Stomach smooth muscle (tissue), 2 donors: ENCODE measurements around the gene EGFL6.
A peak's percentile ranks its signal among the peaks of the same experiment; 100 is the strongest.
"Not testable (repeated sequence)": the region's sequence is repeated elsewhere in the genome, so short reads cannot be mapped to it uniquely, and the experiment has no call there.

ENCODE experiments used
- H3K27ac ChIP-seq: one replicate; pipeline ENCODE4 v1.7.0; 2013; ENCODE audit warnings: mild to moderate bottlenecking, low read length, inconsistent platforms
- H3K27me3 ChIP-seq, 2 donors: one replicate each; pipeline ENCODE4 v1.7.0; 2013; ENCODE audit warnings: low read length in 2 of 2; ENCODE audit not compliant: insufficient read depth in 2 of 2, control insufficient read depth in 1 of 2
- H3K36me3 ChIP-seq, 2 donors: one replicate each; pipeline ENCODE4 v1.7.0; 2013; ENCODE audit warnings: low read length in 2 of 2; ENCODE audit not compliant: control insufficient read depth in 2 of 2, insufficient read depth in 2 of 2
- H3K4me1 ChIP-seq: one replicate; pipeline ENCODE4 v1.7.0; 2013; ENCODE audit warnings: low read length; ENCODE audit not compliant: control insufficient read depth, insufficient read depth
- H3K4me3 ChIP-seq, 2 donors: one replicate each; pipeline ENCODE4 v1.7.0; 2013; ENCODE audit warnings: low read length in 2 of 2
- H3K9ac ChIP-seq, 2 donors: one replicate each; pipeline ENCODE4 v1.7.0; 2013; ENCODE audit warnings: low read length in 2 of 2, mild to moderate bottlenecking in 1 of 2
- H3K9me3 ChIP-seq, 2 donors: one replicate each; pipeline ENCODE4 v1.7.0; 2013; ENCODE audit warnings: low read length in 2 of 2; ENCODE audit not compliant: control insufficient read depth in 2 of 2
- donor health status: healthy.
- donor health status: Pancreatic carcinoma.

The EGFL6 gene

DNA sequence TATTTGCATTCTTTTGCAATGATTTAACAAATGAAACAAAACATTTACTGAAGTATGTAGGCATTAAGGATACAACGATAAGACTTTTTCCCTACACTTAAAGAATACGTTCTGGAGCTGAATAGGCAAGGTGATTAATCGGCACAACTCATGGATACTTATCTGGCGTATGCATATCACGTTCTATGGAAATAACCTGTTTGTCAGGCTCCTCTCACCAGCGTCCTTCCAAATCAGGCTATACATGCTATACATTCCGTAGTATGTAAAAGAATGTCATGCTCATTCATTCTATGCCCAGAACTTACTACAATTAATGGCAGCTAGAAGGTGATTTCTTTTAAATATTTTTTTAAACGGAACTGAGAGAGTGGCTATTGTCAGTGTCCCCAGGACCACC lies 57.9 kb downstream of the EGFL6 start:
- Histone ChIP-seq H3K36me3 (no peaks in the 10 kb centered on the region), H3K27me3 (peaks cover 0 to 7% of the 10 kb centered on the region in 2 donors), H3K9me3 (peaks cover 0 to 13% of the 10 kb centered on the region in 2 donors), H3K27ac (no peak overlapping the region), H3K4me3 (no peak overlapping the region), H3K4me1 (no peaks in the 10 kb centered on the region), H3K9ac (no peak overlapping the region)

GRCh38 chrX:13637224-13637623 lies 67.8 kb downstream of the EGFL6 start:
- H3K27ac ChIP-seq, H3K36me3 ChIP-seq, H3K9ac ChIP-seq, H3K4me3 ChIP-seq, H3K4me1 ChIP-seq: not testable (repeated sequence)
- peaks cover 0 to 15% of the 10 kb centered on the region in 2 donors for H3K9me3 ChIP-seq
- H3K27me3 ChIP-seq, result peaks cover 0 to 22% of the 10 kb centered on the region in 2 donors

DNA sequence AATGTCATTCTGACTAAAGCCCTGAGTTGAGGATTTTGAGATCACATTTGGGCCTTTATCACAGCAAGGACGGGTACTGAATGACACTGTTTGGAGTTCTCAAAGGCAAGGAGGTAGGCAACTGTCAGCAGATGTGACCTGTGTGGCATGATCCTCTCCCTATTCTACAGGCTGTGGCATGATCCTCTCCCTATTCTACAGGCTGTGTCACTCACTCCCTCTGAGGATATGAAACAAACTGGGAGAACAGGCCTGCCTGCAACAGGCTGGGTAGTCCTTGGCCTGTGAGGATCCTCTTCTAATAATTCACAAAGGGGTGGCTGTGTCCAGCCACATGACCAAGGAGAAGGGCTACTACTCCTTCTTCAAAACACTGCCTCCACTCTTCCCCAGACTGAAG lies 68.6 kb downstream of the EGFL6 start:
- no peaks in the 10 kb centered on the region for H3K4me1 ChIP-seq
- no peaks in the 10 kb centered on the region for H3K36me3 ChIP-seq
- H3K9ac ChIP-seq, result no peak overlapping the region
- H3K9me3 ChIP-seq, result peaks cover 0 to 15% of the 10 kb centered on the region in 2 donors
- peaks cover 0 to 22% of the 10 kb centered on the region in 2 donors for H3K27me3 ChIP-seq
- H3K27ac ChIP-seq, result no peak overlapping the region
- H3K4me3 ChIP-seq, result no peak overlapping the region

GRCh38 chrX:13638826-13639225 lies 69.4 kb downstream of the EGFL6 start:
- Histone ChIP-seq H3K4me1 (no peaks in the 10 kb centered on the region), H3K9me3 (peaks cover 0 to 15% of the 10 kb centered on the region in 2 donors), H3K4me3 (no peak overlapping the region), H3K9ac (no peak overlapping the region), H3K36me3 (no peaks in the 10 kb centered on the region), H3K27me3 (peaks cover 0 to 22% of the 10 kb centered on the region in 2 donors), H3K27ac (no peak overlapping the region)

DNA sequence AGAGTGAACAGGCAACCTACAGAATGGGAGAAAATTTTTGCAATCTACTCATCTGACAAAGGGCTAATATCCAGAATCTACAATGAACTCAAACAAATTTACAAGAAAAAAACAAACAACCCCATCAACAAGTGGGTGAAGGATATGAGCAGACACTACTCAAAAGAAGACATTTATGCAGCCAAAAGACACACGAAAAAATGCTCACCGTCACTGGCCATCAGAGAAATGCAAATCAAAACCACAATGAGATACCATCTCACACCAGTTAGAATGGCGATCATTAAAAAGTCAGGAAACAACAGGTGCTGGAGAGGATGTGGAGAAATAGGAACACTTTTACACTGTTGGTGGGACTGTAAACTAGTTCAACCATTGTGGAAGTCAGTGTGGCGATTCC lies 72.3 kb downstream of the EGFL6 start:
- H3K4me3 ChIP-seq, H3K9ac ChIP-seq, H3K9me3 ChIP-seq, H3K36me3 ChIP-seq, H3K27ac ChIP-seq, H3K4me1 ChIP-seq: not testable (repeated sequence)
- H3K27me3 ChIP-seq, result peaks cover 0 to 12% of the 10 kb centered on the region in 2 donors

GRCh38 chrX:13645464-13646153 lies 76.2 kb downstream of the EGFL6 start:
- peaks cover 2% of the 10 kb centered on the region for H3K4me1 ChIP-seq
- no peak overlapping the region for H3K27ac ChIP-seq
- no peak overlapping the region for H3K4me3 ChIP-seq
- no peaks in the 10 kb centered on the region for H3K36me3 ChIP-seq
- no peak overlapping the region for H3K9ac ChIP-seq
- H3K9me3 ChIP-seq, result no peaks in the 10 kb centered on the region
- peaks cover 0 to 9% of the 10 kb centered on the region in 2 donors for H3K27me3 ChIP-seq

DNA sequence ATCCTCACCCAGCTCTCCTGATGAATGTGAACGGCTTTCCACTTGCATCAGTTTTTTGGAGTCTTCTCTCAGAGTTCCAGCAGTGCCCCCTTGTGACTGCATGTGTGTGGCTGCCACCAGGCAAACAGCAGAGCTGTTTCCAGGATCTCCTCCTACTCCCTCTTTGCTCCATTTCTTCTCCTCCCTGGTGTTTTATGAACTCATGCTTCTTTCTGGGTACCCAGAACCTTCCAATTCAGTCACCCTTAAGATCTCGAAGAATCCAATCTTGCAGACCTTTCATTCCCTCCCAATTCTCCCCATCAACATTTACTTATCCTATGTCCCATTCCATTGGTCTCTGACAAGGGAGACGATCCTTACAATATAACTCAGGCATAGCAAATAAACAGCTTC lies 76.8 kb downstream of the EGFL6 start:
- peaks cover 0 to 9% of the 10 kb centered on the region in 2 donors for H3K27me3 ChIP-seq
- no peaks in the 10 kb centered on the region for H3K9me3 ChIP-seq
- H3K36me3 ChIP-seq, result no peaks in the 10 kb centered on the region
- no peak overlapping the region for H3K27ac ChIP-seq
- no peak overlapping the region for H3K9ac ChIP-seq
- no peak overlapping the region for H3K4me3 ChIP-seq
- H3K4me1 ChIP-seq, result peaks cover 2% of the 10 kb centered on the region

- H3K27ac ChIP-seq, result no peak overlapping the region
- peaks cover 0 to 9% of the 10 kb centered on the region in 2 donors for H3K27me3 ChIP-seq
- H3K4me1 ChIP-seq, result peaks cover 8% of the 10 kb centered on the region
- H3K4me3 ChIP-seq, result peak overlapping the region in 1 of 2 donors; percentile 36
- H3K36me3 ChIP-seq, result no peaks in the 10 kb centered on the region
- H3K9ac ChIP-seq, result peak overlapping the region in 1 of 2 donors; percentile 28
- H3K9me3 ChIP-seq, result no peaks in the 10 kb centered on the region
These were observed 78.4 kb downstream of the EGFL6 start for GRCh38 chrX:13647709-13648212.

GRCh38 chrX:13648336-13648735 lies 78.9 kb downstream of the EGFL6 start:
- H3K27ac ChIP-seq, H3K9me3 ChIP-seq, H3K9ac ChIP-seq, H3K36me3 ChIP-seq, H3K4me3 ChIP-seq, H3K27me3 ChIP-seq: not testable (repeated sequence)
- peaks cover 10% of the 10 kb centered on the region for H3K4me1 ChIP-seq

DNA sequence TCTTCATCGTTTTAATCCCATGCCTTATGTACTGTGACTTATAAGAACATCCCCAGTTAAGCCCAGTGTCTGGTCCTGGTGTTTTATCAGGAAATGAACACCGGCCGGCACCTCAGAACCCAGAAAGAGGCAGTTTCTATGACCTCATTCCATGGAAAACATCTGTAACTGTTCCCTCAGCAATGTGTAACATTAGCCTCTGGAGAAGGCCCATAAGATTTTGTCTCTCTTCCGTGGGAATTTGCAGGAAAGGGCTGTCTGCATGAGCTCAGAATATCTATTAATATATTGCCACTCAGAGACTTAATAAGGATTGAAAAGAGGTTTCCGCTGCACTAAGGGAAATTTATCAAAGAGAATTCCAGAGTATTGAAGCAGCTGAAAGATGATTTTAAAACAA lies 80.4 kb downstream of the EGFL6 start:
- no peaks in the 10 kb centered on the region for H3K9me3 ChIP-seq
- H3K27me3 ChIP-seq, result peaks cover 0 to 9% of the 10 kb centered on the region in 2 donors
- no peak overlapping the region for H3K27ac ChIP-seq
- H3K36me3 ChIP-seq, result no peaks in the 10 kb centered on the region
- H3K9ac ChIP-seq, result no peak overlapping the region
- no peak overlapping the region for H3K4me3 ChIP-seq
- H3K4me1 ChIP-seq, result peaks cover 18% of the 10 kb centered on the region

- no peaks in the 10 kb centered on the region for H3K36me3 ChIP-seq
- peaks cover 0 to 9% of the 10 kb centered on the region in 2 donors for H3K27me3 ChIP-seq
- no peaks in the 10 kb centered on the region for H3K9me3 ChIP-seq
- H3K27ac ChIP-seq, result no peak overlapping the region
- H3K4me3 ChIP-seq, result no peak overlapping the region
- H3K9ac ChIP-seq, result no peak overlapping the region
- H3K4me1 ChIP-seq, result peaks cover 18% of the 10 kb centered on the region
These were observed 80.9 kb downstream of the EGFL6 start for GRCh38 chrX:13650318-13650717.
